NCI-H2107 treated with DMSO at 0.1 percent for 48 hours (cell line): ENCODE results near the gene LBX1.

Source experiments
- DNase-seq: peaks from one replicate; lab custom pipeline; 2025; ENCODE audit not compliant: unreplicated experiment; lab: John Stamatoyannopoulos, UW

Gene LBX1

DNA sequence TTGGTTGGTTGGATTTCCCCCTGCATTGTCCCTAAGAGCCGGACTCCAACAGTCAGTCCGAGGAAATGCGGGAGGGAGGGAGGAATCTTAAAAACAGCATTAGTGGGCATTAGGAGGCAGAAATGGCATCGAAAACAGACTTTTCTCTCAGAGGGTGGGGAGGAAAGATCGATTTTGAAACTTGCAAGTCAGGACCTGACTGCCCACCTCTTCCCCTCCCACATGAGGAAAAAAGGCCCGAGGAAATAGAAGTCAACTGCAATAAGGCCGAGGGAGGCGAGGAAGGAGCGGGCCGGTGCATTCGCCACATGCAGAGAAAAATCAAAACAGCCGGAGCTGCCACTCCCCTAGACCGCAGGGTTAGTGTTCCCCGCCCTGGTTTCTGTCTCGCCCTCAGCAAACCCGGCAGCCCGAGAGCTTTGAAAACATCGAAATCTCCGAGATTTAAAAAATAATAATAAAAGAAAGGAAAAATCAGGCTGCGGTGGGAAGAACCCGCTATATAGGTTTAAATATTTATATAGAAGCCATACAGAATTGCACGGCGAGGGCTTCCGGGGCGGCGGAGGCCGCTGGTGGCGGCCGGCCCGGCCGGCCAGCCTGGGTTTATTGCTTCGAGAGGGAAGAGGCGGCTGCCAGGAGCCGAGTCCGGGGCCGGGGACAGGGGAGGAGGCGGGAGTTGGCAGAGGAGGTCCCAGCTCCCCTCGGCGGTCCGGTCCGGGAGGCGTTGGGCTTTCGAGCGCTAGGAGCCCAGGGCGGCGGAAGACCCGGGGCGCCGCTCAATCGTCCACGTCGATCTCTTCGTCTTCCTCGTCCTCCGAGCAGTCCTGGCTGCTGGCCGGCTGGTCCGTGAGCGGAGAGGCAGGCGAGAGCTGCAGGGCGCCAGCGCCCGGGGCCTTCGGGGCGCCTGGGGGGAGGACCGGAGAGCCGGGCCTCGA, 2.5 kb downstream of the LBX1 start:
- no peak for DNase-seq

DNA sequence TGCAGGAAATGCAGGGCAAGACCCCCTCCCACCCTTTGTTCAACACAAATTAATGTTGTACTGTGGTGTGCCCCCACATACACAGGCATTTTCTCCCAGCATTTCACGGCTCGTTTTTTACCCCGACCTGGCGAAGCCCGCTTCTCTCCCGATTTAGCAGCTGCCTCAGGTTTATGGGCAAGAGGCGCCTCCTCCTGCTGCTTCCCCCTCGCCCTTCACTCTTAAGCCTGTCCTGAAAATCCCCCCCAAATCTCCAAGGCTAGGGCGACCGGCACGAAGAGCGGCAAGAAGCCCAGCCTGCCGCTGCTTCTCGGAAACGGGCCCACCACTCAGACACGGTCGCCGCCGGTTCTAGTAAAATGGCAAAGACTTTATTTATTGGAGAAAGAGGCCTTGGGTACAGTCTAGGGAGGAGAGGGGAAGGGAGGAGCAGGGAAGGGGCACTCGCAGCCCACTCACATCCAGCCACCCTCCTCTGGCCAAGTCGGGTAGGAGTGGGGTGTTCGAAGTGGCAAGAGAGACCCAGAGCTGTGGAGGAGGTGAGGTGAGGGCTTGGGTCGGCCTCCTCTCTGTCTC, 3.3 kb downstream of the LBX1 start:
- no peak for DNase-seq

DNA sequence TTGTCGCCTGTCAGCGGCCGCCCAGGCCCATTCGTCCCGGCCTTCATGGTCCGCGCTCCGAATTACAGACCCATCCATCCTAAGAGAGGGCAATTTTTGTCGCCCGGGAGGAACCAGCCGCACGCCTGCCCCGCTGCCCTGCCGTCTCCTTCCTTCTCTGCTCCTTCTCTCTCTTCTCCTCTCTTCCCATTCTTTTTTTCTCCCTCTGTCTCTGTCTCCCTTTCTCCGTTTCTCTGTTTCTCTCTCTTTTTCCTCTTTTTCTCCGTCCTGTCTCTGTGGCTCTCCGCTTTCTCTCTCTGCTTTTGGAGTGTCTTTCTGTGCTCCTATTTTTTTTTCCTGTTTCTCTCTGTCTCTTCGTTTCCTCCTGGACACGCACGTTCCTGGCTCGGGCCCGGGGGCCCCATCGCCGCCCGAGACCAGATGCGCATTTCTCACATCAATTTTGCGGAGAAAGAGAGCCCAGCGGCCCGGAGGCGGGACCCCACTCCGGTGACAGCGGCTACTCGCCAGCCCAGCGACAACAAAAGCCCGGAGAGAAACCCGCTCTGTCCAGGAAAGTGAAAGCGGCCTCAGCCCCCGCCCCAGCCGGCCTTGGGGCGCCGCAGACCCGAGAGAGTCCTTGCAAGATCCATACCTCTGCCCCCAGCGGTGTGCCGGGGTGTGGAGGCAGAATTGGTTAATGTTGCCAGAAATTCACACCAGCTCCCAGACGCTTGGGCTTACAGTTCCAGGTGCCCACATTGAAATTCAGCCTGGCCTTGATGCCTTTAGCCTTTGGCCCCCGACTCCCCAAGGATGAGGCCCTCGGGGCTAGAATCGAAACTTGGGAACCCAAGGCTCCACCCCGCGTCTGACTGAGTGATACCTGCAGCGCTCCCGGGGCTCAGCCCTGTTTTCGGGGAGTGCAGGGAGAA, 4.1 kb downstream of the LBX1 start:
- DNase-seq, result no peak

DNA sequence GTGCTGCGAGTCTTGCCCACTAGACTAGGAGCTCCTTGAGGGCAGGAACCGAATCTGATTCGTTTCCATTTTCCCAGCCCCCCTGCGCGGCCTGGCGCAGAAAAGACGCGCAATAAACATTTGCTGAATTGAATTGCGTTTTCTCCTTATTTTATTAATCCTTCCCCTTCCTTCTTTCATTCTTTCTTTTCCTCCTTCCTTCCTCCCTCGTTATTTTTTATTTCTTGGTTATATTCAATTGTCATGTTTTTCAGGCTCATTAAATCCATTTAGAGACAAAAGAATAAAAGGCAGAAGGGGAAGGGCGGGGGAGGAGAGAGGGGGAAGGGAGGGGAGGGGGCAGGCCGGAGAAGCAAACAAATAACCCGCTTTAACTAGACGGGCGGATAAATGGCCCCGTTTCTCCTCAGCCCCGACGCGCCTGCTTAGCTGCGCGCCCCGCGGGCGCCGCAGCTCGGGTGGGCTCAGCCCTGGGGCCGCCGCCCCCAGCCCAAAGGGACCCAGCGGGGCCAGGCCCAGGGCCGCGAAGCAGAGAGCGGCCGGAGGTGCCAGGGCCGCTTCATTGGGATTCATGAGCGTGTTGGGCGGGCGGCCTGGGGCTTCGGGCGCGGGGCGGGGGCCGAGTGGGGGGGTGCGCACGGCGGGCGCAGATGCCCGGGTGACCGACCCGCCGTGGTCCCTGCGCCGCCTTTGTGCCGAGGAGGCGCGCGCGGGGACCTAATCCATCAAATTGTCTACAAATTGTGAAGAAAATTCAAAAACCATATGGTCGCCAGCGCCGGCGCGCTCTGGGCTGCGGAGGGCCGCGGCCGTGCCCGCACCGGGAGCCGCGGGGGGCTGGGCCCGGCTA, 5.0 kb downstream of the LBX1 start:
- DNase-seq, result no peak

DNA sequence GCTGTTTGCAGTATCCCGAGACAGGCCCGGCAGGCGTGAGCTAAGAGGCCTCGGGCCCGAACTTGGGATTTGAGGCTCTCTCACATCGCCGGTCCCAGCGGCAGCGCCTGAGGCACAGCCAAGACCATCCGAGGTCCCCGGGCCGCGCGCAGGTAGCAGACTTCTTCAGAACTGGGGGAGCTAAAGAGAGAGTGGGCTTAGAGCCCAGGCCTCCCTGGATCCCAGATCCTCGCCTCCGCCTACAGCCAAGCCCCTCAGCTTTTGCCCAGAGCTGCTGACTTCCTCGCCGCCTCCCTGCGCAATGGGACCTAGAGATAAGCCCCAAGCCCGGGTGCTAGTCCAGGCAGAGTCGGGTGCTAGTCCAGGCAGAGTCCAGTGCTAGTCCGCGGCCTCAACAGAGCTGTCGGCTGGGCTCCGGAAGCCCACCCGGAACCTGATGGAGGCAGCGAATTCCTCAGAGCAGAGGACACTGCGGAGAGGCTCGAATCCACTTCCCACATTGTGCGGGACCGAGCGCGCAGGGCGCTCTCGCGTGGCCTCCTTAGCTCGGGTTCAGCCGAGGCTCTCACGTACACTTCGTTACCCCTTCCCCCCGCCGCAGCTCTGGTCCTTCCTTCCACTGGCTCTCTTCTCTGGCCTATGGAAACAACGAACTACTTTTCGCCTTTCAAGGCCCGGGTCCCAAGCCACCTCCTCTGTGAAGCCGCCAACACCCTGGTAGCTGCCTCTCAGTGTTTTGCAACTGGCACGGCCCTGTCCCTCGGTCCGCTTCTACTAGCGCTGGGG, 5.8 kb downstream of the LBX1 start:
- no peak for DNase-seq

DNA sequence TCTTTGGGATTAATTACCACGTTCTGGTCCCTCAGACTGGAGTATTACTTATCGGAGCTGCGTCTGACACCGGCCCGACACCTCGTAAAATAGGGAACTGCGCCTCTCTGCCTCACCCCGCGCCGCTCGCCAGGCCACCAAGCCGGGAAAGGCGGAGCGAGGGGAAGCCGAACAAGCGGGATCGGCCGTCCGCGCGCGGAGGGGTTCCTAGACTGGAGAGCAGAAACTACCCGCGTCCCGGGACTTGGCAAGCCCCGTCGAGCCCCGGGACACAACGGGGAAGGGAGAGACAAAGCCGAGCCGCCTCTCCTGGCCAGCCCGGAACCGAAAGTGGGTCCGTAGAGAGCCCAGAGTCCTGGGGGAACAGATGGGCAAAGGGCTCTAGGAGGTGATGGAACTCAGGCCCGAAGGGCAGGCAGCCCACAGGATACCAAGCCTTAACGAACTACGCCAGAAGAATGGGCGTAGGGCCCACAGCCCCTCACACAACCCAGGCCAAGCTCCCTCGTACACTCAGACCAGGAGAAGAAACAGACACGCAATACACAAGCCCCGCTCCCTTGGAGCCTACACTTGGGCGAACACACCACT, 6.5 kb downstream of the LBX1 start:
- no peak for DNase-seq

DNA sequence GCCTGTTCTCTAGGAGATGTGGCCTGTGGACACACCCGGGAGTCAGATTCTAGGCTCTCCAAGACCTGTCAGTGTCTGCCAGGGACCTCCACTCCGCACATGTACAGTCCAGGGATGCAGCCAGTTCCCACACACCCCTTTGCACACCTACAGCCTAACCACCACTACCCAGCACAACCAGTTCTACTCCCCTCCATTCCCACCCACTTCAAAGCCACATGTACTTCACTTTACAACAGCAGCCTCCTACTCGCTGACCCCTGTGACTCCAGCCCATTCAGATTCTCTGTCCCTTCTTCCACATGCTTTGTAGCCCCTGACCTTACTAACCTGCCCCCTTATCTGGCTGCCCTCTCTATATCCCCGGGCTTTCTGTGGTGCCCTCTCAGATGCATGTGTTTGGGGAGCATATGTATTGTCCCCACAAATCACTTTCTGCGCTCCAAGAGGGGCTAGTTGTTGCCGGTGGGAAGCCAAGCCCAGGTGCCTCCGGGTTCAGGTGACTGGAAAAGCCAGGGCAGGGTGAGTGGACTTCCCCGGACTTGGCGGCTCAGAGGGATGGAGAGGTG, 7.2 kb downstream of the LBX1 start:
- no peak for DNase-seq

DNA sequence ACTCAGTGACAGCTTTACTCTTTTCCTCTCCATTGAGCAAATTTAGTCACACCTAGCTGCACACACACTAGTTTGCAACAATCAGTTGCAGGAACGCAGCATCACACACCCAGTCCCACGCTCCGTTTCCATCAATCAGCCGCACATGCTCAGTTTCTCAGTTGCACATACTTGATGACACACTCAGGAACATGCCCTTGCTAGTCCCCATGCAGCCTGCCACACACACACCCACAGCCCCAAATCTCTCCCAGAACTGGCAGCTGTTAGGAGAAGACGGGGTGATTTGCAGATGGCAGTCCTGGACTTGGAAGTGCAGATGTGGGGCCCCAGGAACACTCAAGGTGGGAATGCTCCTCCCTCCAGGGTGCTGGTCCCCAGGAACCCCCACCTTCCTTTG, 7.7 kb downstream of the LBX1 start:
- no peak for DNase-seq

DNA sequence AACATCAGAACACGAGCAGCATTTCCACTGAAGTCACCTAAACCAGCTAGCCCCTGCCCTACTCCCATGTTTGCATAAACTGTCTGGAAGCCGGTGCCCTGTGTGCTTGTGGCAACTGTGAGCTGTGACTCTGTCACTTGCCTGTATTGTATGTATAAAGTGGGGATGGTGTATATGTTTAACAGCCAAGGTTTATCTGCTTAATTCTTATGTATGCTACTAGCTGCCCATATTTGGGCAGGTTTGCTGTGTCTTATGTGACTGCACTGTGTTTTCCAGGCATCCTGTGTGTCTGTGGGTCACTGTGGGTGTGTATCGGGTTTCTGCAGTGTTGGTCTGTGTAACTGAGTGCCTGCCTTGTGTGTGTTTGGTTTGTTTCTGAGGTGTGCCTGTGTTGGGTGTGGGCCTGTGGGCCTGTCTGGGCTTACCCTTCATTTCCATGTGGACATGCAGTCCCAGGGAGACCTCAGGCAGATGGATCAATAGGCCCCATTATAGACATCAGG, 9.3 kb downstream of the LBX1 start:
- no peak for DNase-seq

DNA sequence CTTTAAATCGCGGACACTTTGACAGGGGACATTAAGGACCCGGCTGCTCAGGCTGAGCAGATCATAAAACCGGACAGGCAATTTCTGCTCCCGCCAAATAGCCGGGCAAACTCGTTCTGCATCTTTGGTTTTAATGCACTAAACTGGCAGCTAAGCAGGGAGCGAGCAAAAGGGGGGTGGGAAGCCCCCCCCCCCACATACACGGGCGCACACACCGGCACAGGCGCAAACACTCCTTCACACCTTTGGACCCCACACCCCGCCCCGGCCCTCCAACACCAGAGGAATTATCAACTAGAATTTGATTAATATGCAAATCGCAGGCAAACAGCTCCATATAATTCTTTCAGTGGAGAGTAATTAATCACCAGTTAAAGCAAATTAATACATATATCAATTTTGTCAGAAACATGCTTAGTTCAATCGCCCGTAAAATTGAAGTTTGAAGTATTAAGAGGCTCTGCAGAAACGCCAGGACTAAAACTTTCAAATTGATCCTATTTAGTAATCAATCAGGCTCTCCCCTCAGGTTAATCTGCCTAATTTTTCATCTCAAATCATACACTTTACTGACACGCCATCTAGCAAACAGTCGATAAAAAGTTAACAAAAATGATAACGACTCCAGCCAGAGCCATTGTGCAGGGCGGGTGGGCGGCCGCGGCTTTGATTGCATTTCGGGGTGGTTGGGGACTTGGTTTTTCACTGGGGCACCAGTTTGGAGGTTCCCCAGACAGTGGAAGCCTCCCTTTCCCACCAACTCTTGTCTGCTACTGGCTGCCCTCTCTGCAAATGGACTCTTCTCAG, 9.9 kb downstream of the LBX1 start:
- DNase-seq, result no peak

DNA sequence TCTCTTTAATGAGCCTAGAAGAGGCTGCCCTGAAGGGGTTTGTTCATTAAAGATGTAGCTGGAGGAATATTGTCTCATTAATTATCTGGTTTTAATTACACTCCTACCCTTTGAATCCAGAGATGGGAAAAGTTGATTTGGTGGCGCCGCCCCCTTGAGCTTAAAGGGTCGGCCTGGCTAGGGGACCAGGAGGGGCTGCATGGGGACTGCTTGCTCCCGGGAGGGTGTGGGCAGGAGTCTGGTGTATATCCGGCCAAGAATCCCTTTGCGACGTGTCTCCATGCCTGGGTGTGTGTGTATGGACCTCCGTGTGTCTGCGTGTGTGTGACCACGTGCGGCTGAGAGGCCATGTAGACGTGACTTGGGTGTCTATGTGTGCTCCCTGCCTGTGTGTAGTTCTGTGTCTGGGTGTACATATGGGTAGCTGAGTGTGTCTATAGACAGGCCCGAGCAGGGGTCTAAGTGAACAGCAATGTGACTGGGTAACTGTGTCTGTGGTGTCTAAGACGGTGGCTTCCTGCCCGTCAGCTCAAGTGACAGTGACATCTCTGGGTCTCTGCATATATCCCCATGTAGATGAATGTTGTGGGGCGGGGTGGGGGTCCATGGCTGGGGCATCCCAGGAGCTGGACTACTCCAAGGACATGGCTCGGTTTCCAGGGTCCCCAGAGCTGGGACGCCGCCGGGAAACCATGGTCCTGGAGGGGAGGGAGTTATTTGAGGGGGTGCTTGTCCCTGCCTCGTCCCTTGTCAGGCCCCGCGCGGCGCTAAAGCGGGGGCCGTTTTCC, 10.7 kb downstream of the LBX1 start:
- no peak for DNase-seq

DNA sequence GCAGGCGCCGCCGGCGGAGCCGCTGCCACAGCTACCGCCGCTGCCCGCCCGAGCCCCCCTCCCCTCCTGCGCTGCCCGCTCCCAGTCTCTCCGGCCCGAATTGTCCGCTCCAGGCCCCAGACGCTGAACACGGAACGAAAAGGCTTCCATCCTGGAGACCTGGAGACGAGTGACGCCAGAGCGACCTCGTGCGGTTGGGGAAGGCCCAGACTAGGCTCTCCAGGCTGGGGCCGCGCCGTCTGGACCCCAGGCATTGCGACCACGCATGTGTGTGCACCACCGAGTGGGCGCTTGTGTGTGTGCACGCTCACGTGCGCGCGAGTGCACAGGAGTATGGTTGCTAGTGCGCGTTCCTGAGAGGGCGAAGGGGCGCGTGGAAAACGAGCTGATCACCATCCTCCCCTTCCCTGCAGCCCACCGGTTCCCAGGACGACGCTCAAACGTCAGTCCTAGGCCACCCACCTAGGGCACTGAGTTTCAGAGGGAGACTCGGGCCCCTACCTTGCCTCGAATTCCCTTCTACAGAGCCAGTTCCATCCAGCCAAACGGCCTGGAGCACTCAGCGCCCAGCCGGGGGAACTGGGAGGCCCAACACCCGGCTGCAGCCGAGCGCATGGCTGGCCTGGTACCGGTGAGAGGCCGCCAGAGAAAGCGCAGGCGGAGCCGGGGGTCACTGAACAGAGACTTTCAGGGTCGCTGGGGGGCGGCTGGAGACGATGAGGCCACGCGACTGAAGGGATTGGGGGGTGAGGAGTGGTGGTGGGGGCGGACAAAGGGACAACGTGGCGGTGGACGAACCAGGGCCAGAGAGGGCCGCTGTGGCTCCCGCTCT, 11.6 kb downstream of the LBX1 start:
- no peak for DNase-seq

DNA sequence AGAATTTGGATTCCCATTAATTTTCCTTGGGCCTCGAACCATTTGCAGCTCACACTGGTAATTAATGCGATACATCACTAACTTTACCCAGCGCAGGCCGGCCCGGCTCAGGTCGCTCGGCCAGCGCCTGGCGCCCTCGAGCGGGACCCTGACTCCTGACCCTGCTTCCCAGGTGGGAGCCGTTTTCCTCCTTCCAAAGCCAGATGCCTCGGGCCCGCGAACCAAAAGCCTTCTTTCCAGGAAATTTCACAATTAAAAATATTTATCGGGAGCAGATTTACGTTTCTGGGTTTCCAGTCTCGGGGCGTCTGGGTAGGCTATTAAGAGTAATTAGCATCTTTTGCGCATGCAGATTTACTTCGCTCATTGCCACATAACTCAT, 12.2 kb downstream of the LBX1 start:
- no peak for DNase-seq

DNA sequence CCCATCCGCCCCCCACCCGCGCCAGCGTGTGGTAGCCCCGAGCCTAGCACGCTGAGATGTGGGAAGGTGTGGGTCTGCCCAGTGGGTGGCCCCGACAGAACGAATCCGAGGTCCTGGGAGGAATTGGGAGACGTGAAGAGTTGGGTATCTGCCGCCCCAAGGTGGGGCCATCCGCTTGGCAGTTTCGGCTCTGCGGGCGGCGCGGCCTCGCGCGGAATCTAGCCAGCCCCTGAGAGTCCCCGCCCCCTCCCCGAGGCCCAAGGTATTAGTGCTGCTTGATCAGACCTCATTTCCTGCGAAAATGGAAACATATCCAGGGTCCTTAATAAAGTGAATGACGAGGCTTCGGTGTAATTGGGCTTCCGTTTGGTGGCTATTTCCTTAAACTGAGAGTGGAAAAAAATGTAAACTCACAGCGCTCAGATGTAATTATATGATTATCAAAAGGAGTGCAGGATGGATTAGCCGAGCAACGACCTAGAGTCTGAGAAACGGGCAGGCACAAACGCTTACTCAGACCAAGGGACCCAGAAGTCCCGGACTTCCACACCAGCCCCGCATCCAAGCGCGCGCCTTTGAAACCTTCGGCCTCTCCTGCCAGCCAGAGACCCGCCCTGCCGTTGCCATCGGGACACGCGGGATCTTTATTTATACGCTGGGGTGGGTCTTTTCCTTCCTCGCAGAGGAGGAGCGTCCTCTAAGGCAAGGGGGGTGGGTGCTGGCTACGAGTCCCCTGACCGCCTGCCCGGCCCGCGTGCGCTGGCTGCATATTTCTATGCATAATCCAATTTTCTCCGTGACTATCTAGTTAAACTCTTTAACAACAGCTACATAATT, 12.8 kb downstream of the LBX1 start:
- DNase-seq, result no peak

DNA sequence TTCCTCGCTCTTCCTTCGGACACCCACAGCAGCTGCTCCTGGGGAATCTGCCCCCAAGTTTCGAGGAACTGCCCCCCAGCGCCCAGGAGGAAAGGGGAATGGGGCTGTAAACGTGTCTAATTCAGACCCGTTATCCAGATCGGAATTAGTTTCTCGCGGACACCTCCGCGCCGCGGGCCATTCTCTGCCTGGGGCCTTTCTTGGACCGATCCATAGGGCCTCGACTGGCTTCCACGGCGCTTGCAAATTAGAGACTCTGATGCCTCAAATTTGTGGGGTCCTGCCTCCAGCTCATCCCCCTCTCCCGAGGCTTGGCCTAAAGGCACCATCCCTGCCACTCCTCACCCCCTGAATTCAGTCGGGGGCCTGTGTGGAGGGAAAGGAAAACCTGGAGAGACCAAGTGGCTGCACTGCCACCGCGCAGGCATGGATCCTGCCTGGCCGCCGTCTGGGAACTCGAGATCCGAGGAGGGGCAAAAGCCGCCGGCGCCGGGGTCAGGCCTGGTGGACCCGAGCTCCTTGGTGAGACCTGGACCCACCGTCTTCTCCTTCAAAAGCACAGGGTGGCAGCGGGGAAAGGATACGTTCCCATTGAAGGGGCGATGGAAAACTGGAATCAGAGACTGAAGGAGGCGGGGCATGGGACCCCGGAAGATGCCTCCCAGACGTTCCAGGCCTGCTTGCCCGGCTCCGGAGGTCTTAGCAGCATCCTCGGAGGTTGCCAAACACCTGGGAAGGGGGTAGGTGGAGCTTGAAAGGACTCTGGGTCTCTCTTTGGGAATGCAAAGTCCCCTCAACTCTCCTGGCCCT, 13.7 kb downstream of the LBX1 start:
- no peak for DNase-seq
